TTC549 (cell line): ENCODE data around the gene TAGLN2.

Source experiments
- FAIRE-seq: peaks from 2 replicates; lab custom pipeline; 2012; peaks lifted over from hg19 to GRCh38; lab: Jason Lieb, UNC

TAGLN2 gene

DNA sequence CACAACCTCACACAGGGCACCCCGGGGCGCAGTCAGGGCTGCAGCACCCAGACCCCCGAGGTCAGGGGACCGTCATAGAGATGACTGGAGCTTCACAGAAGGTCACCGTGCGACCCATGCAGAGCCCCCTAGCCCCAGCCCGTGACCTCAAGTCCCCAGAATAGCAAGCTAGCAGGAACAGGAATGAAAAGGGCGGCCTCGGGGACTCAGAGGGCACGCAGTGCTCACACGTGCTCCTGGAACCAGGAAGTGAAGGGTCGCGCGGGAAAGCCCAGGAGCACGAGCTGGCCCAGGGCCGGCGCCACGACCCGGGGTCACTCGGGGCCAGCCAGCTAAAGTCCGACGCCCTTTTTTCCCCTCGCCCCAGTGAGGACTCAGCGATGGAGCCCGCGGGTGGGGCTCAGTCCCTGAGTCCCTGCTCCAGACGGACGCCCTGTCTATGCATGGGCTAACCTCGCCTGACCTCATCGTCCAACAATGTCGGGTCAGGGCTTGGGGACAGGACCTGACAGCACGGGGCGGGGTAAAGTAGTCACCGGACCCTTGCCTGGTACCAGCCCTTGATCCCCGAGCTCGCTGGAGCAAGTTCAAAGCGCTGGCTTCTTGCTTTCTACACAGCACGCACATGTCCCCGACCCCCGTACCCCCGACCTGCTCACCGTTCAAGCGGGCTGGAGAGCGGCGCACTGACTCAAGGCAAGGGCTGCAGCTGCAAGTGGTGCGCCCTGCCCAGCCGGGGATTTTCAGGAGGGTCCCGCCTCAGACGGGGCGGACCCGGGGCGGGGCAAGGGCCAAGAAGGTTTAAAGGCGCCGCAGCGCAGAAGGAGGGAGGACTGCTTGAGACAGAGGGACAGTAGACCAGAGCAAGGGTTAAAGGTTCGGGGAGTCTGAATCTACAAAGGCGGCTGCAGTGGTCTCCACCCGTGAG lies at the start of gene TAGLN2:
Gene TAGLN2, minus strand, starts transcription at position 717 of the 928 bp plus-strand sequence. CDS start 4,998 bp downstream, outside the sequence.
- FAIRE-seq = no peak

DNA sequence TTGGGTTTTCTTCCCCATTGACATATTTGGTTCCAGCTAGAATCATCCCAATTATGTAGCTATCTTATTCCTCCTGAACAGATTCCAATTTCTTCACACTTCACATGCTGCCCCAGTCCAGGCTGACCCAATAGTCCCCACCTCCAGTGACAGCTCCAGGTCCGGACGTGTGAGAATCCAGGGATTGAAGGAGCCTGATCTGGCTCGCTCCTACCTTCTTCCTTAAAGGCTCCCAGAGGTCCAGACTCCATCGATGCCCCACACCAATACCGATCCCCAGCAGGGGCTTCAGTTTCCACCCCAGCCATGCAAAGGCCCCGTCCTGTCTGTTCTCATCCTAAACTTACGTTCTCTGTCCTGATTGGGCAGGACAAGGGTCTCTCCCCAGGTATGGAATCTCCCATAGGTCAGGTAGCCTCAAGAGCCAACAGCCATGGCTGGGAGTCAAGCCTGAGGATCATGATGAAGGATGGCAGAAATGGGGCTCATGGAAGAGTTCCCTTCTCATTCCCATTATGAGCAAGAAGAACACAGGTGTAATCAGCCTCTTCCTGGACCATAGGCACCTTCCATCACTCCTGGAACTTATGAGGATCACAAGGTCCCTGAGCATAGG lies 49.2 kb upstream of the TAGLN2 start:
- FAIRE-seq = no peak

DNA sequence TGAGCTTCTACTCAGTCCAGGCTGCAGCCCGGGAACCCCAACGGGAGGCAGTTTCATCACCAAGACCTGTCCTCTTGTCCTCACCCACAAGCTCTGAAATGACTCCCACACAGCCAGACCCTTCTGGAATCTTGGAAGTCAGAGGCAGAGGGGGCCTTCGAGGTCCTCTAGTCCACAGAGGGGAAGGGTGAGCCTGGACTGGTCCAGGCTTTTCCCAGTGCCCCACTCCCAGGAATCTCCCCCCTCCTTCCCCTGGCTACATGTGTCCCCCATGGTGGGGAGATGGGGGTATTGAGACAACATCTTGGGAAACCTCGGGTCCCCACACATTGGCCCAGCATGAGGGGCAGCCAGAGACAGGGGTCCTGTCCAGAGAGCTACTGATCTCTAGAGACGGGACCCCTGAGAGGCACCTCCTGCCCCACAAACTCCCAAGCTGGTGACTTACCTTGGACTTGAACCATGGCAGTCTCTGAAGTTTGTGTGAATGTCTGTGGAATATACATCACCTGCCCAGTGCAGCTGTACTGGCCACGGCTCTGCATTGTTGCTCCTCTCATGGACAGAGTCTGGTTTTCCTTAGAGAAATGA lies 48.1 kb upstream of the TAGLN2 start:
- FAIRE-seq = no peak

DNA sequence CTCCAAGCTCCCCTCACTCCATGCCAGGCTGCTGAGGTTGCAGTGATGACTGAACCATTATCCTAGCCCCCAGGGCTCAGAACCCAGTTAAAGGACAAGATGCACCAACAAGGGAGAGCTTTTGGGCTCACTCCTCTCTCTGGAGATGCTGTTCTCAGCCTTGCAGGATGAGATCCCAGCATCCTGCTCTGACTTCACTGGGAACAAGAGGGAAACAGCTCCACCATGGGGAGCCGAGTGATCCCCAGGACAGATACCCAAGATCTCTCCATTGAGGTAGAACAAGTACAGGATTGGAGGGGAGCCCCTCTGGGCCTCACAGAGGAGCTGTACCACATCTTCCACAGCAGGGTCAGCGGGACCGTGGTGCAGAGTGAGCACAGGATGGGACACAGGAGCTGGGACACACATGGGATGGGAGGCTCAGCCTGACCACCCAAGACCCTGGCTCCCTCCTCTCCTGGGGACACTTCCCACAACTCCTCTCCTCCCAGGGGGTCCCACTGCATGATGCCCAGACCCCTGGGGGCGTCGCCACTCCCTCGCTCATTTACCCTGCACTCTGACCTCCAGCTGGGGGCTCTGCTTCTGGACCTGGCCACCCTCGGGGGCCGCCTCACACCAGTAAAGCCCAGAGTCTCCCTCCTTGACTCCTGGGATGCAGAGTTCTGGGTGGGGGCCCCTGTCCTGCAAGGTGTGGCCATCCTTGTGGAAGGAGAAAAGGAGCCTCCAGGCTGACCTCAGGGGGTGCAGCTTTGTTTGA lies 47.3 kb upstream of the TAGLN2 start:
- no peak for FAIRE-seq

DNA sequence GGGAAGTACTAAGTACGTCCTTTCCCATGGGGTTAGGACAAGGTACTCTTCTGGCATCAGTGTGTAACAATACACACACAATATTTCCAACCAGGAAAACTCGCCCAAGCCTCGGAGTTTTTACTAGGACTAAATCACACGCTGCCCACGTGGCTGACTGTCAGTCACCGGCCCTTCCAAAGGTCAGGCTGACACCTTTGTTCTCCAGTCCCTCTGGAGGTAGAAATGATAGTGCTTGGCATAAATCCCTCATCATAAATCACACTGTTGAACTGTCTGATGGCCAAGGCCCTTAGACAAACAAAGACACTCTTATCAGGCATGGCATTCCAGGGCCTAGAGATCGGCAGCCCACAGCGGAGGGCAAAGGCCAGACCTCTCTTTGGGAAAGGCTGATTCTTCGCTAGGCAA lies 45.6 kb upstream of the TAGLN2 start:
- no peak for FAIRE-seq

DNA sequence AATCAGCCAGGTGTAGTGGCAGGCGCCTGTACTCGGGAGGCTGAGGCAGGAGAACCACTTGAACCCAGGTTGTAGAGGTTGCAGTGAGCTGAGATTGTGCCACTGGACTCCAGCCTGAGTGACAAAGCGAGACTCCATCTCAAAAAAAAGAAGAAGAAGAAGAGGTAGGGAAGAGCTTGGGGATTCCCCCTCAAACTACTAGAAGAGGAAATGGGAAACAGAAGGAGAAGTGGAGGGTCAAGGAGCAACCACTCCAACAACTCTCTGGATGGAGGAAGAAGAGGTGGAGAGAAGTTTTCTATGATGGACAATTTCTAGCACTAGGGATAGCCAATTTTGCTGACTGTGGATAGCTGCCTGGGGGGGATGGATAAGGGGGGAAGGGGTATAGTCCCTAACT lies 43.6 kb upstream of the TAGLN2 start:
- FAIRE-seq = no peak

DNA sequence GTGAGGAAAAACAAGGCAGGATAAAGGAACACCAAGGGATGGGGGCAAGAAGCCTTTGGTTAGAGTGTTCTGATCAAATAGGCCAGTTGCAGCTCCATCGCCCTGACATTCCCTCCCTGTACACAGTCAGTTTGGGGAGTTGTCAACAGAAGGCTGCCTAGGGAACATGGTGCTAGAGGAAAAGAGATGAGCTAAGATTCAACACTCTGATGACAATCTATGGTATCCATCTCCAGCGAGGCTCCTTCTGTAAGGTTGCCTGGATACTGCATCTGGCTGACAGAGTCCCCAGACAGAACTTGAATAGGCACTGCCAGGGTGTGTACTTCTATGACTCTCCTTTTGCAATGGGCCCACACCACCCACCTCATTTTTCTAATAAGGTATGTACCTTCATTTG lies 40.0 kb upstream of the TAGLN2 start:
- FAIRE-seq = no peak

DNA sequence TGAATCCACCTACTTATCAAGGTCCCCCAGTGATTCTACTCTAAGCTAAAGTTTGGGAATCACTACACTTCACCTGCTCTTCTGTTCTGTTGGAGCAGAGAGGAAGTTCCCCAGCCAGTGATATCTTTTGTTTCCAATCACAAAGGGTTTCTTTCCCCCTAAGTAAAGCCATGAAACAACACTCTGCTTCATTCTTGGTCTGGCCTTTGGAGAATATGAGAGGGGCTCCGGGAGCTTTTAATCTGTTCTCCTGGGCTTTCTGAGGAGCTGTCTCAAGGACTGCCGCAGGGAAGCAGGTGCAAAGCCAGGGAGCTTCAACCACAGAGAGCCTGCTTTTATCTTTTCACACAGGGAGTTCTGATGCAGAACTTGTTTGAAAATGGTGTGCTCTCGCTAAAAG lies 38.8 kb upstream of the TAGLN2 start:
- FAIRE-seq = no peak

DNA sequence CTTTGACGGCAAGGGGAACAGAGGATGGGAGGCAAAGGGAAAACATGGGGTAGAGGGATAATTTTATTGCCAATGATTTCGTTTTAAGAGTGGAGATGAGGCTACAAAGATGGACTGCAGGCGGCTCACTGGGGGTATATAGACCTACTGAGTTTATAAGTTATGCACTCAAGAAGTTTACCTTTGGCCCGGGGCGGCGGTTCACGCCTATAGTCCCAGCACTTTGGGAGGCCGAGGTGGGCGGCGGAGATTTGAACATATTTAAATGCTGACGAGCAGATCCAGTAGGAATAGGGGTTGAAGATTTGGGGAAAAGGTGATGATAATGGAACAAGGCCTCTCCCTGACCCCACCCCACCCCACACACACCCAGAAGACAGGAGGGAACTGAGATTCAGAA lies 36.9 kb upstream of the TAGLN2 start:
- no peak for FAIRE-seq

DNA sequence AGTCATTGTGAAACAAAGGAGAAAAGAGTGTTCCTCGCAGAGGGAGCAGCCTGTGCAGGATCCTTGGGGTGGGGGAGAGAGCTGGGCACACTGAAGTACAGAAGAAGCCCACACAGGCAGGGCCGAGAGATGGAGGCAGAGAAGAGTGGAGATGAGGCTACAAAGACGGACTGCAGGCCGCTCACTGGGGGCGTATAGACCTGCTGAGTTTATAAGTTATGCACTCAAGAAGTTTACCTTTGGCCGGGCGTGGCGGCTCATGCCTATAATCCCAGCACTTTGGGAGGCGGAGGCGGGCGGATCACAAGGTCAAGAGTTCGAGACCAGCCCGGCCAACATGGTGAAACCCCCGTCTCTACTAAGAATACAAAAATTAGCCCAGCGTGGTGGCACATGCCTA lies 36.3 kb upstream of the TAGLN2 start:
- FAIRE-seq = no peak

DNA sequence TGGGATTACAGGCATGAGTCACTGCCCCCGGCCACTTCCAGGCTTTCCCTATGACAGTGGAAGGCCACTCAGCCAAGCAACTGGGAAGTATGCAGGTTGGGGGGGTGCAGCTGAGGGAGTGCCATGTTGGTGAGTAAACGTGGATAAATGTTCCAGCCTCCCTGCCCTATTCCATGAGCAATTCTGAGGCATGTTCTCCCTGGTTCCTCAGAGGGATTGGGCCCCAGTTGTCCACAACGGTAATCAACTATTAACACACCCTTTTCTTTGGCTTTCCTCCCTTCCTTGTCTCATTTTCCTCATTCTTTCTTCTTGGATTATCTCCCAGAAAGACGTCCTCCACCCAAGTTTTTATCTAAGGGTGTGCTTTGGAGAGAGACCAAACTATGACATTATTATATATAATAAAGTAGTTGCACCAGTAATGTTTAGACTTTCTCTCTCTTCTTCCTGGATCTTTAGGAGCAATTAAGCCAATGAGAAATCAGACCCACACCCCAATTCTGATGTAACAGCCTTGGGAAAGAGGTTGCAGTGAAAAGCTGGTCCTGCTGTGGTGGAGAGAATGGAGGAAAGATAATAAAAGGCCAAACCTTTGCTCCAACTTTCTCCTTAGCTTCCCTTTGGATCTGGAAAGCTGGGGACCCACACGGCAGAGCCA lies 35.5 kb upstream of the TAGLN2 start:
- FAIRE-seq = no peak

DNA sequence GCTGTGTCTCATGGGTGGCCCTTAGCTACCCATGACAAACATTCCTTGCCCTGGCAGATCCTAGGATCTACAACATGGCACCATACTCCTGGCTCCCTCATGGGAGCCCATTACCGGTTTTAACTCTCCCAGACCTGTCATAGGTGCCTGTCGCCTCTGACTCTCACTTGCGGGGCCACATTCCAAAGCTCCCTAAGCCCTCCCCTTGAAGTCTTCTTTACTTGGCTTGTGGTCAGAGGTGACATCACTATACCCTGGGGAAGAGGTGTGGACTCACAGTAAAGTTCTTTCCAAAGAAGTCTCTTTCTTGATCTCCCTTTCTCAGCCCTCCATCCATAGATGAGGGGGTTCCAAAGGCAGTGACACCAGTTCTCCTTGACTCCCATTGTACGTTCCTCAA lies 34.1 kb upstream of the TAGLN2 start:
- FAIRE-seq = no peak

DNA sequence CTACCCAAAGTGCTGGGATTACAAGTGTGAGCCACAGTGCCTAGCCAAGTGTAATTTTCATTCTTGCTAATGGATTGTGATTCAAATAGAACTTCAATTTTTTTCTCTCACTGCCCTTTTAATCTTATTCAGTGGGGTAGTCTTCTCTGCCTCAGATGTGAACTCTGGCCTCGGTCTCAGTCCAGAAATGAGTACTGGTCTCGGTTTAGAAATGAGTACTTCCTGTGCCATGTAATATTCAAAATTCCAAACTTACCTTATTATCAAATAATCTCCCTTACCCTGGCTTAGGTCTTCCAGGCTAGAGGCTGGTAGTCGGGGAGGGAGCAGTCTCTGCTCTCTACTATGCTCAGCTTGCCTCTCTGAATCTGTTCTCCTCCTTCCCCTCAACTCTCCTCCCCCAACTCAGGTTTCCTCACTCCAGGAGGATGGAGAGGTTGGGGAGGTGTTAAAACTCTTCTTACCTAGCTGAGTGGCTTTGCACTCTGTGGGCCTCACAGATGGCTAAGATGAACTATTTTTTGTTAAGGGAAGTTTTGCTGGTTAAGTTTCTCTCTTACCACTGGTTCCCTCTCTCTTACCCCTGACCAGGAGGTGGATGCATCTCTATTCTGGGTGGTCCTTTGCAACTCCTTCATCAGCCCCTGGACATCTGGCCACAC lies 33.5 kb upstream of the TAGLN2 start:
- no peak for FAIRE-seq

DNA sequence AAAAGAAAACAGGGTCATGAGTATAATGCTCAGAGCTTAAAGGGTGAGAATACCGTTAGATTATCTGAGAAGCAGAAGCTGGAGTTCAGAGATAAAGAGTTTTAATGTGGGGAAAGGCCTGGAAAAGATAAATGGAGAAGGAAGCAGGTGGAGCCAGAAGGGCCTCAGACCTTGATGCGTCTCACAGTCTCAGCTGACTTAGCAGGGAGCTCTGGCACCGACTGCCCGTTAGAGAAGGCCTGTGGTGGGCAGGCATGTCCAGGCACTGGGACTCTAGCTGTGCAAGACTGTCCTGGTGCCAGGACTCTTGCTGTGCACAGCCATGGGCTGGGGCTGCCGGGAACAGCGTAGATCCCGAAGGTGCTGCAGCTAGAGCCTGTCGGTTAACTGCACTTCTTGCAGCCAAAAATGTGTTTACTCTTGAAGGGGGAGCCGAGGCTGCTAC lies 32.5 kb upstream of the TAGLN2 start:
- no peak for FAIRE-seq

DNA sequence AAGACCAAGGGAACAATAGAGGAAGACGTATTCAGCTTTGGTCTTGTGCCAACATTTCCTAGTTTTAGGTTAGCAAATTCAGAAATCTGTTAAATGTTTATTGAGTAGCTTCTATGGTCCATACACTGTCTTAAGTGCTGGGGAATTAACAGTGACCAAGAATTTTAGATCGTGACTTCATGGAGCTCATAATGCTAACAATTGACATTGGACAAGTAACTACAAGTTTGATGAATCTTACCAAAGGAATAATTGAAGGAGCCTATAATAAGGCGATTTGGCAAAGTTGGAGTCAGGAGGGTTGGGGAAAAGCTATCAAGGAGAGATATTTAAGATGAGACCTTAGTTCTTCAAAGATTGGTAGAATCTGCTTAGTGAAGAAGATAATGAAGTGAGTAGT lies 30.1 kb upstream of the TAGLN2 start:
- no peak for FAIRE-seq

DNA sequence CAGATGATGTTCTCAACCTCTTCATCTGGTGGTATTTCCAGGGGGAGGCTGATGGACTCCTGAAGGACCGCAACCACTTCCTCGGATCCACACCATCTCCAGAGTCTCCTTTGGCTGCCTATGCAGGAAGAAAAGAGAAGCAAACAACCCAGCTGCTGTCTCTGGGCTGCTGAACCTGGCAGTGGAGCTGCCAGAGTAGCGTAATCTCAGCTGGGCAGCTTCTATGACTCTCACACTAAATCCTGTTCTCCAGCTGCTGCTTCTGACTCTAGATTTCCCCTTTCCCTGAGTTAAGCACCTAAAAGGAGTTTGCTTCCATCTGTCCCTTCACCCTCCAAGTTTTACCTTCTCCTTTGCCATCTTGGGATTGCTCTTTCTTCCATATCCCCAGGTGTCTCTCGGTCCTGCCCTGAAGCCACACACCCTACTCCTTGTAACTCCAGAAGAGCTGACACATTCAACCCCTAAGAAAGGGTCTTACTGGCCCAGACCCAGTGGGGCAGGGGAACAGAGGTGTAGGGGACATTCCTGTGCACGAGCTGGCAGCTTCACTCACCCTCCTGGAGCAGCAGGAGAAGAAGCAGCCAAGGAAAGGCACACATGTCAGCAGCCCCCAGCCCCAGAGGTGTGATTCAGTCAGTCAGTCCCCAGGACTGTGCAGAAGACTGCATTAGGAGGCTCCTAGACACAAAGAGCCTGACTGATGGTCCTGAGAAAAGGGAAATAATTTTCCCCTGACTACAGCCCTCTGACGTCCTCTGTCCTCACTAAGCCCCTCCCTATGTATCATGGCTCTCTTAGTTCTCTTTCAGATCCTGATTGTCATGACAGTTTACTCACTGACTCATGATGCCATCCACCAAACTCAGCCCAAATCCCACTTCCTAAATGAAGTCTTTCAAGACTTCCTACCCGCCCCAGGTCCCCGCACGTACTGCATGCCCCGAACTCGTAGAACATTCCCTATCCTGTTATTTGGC lies 28.5 kb upstream of the TAGLN2 start, which contains the start of gene SLAMF9:
Gene SLAMF9, minus strand, starts transcription at position 702 of the 980 bp plus-strand sequence. Its CDS starts 100 bp downstream, at position 602.
- FAIRE-seq = no peak

DNA sequence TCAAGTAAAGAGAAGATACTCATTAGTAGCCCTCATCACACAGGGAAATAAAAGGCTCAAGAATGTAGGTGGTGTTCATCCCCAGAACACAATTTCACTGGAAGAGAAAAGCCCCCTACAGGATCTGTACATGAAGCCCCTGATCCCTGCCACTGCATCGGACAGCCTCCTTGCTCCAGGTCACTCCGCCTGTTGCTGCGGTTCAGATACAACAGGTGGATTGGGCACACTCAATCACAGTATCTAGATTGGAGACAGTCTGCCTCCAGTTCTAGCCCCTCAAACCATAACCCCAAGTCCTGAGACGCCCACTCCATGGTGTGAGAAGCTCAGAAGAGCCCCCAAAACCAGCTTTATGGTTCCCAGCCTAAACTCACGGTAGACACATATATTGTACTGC lies 27.6 kb upstream of the TAGLN2 start:
- FAIRE-seq = no peak

DNA sequence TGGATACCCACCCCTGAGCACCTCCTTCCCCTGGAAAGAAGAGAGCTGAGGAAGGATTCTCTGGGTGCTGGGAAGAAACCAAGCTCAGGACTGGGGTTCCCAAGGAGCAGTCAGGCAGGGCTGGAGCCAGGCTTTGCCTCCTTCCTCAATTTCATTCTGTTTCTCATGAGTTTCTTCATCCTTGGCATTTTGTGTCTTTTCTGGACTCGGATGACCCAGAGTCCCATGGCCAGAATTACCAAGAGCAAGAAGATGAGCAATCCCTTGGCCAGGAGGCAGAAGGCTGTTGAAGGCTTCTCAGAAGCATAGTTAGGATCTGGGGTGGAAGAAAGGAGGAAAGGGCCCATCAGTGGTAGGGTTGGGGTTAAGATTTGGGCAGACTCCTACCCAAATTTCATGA lies 26.2 kb upstream of the TAGLN2 start:
- no peak for FAIRE-seq

DNA sequence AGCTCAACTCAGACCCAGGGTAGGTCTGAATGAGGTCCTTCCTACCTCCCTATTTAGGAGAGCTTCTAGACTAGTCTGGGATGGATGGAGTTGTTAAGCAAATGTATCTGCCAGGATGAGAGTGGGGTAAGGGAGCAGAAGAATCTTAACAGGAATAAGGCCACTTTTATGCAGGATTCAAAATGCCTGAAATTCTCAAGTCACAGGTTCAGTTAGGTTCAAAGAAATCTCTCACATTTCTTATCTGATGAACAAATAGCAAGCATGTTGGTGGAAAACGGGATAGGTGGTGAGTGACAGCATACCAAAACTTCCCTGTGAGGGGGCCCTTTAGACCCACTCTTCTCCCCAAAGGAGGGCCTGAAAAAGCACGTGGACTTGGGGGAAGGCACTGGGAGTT lies 25.7 kb upstream of the TAGLN2 start:
- no peak for FAIRE-seq

DNA sequence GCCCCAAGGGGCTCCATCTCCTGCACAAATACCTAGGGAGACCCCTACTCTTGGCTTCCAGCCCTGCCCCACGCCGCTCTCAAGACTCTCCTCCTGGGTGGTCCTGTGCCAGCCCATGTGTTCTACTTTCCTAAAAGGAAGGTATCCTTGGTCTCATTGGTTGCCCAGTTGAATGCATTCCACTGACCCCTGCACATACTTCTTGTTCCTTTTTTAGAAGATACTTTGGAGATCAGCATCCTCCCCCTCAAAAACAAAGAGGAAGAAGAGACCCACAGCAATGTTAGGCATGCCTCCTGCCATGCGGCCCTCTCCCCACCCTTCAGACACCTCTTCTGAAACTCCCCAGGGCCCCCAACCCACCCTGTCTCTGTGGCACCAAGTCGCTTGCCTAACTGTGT lies 24.7 kb upstream of the TAGLN2 start:
- FAIRE-seq = no peak
